Mucosa of rectum (tissue), 2 donors: ENCODE results near the gene MAP2K7.
A peak's percentile ranks its signal among the peaks of the same experiment; 100 is the strongest.

Source experiments
- H3K27ac ChIP-seq, 2 donors: one replicate each; pipeline ENCODE4 v1.7.0; 2013; ENCODE audit warnings: inconsistent platforms in 2 of 2, low read depth in 2 of 2, low read length in 2 of 2
- H3K27me3 ChIP-seq, 2 donors: one replicate each; pipeline ENCODE4 v1.7.0; 2013; ENCODE audit warnings: low read length in 2 of 2; ENCODE audit not compliant: control insufficient read depth in 2 of 2, insufficient read depth in 2 of 2
- H3K36me3 ChIP-seq, 2 donors: one replicate each; pipeline ENCODE4 v1.7.0; 2013; ENCODE audit warnings: low read length in 2 of 2; ENCODE audit not compliant: control insufficient read depth in 2 of 2, insufficient read depth in 2 of 2
- H3K4me1 ChIP-seq, 2 donors: one replicate each; pipeline ENCODE4 v1.7.0; 2013; ENCODE audit warnings: low read length in 2 of 2, mild to moderate bottlenecking in 1 of 2; ENCODE audit not compliant: control insufficient read depth in 2 of 2, insufficient read depth in 2 of 2
- H3K4me3 ChIP-seq, 2 donors: one replicate each; pipeline ENCODE4 v1.7.0; 2013; ENCODE audit warnings: low read length in 2 of 2
- H3K9ac ChIP-seq, 2 donors: one replicate each; pipeline ENCODE4 v1.7.0; 2013; ENCODE audit warnings: low read length in 2 of 2, low read depth in 1 of 2, mild to moderate bottlenecking in 1 of 2
- H3K9me3 ChIP-seq, 2 donors: one replicate each; pipeline ENCODE4 v1.7.0; 2013; ENCODE audit warnings: low read length in 2 of 2; ENCODE audit not compliant: control insufficient read depth in 2 of 2
- donor health status: healthy.
- donor health status: Normal muscosa, but diverticular disease.

Gene MAP2K7

DNA sequence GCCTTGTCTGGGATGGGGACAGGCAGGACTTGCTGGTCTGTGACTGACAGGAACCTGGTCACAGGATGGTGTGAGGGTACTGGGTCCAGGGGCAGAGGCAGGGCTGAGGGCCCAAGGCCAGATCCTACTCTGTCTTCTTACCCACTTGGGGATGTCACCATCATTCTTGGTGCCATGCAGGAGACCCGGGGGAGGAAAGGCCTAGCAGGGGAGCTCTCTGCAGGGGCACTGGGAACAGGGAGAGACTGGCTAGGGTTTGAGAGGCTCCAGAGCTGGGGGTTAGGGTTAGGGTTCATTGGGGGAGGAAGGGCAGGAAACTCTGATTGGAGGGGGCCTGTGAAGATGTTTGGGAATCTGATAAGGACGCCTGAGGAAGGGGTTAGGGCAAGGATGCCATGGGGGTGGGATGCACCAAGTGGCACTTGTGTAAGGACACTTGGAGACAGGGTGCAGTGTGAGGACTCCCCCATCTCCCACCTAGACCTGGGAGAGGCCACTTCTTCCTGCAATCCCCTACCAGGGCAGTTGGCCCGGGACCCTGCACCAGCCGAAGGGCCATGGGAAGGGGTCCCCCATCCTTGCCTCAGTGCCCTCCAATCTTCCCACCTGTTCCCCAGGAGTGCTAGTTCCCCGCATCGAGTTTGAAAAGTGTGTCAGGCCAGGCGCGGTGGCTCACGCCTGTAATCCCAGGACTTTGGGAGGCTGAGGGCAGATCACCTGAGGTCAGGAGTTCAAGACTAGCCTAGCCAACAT, 36.4 kb upstream of the MAP2K7 start:
- Histone ChIP-seq H3K4me3 (no peak overlapping the region), H3K27me3 (peaks cover 17 to 29% of the 10 kb centered on the region in 2 donors), H3K27ac (no peak overlapping the region), H3K36me3 (no peaks in the 10 kb centered on the region), H3K9me3 (no peaks in the 10 kb centered on the region), H3K9ac (no peak overlapping the region), H3K4me1 (peaks cover 21 to 24% of the 10 kb centered on the region in 2 donors)

DNA sequence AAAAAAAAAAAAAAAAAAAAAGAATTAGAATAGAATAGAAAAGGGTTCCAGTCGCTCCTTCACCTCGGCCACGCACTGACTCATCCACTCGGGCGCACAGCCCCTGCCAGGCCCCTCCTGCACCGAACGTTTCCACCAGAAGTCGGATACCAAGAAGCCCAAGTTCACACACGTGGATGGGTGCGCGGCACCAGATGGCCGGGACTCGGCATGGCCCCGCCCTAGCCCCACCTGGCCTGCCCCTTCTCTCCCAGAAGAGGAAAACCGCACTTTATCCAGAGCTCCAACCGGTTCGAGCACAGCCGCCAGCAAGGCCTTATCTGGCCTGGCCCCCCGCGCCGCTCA, 35.4 kb upstream of the MAP2K7 start:
- peak overlapping the region; percentile 2 to 31 for H3K4me3 ChIP-seq
- peaks cover 22 to 30% of the 10 kb centered on the region in 2 donors for H3K27me3 ChIP-seq
- H3K27ac ChIP-seq: no peak overlapping the region
- peak overlapping the region in 1 of 2 donors; percentile 59 for H3K9ac ChIP-seq
- H3K4me1 ChIP-seq: peaks cover 22 to 25% of the 10 kb centered on the region in 2 donors
- no peaks in the 10 kb centered on the region for H3K36me3 ChIP-seq
- no peaks in the 10 kb centered on the region for H3K9me3 ChIP-seq

DNA sequence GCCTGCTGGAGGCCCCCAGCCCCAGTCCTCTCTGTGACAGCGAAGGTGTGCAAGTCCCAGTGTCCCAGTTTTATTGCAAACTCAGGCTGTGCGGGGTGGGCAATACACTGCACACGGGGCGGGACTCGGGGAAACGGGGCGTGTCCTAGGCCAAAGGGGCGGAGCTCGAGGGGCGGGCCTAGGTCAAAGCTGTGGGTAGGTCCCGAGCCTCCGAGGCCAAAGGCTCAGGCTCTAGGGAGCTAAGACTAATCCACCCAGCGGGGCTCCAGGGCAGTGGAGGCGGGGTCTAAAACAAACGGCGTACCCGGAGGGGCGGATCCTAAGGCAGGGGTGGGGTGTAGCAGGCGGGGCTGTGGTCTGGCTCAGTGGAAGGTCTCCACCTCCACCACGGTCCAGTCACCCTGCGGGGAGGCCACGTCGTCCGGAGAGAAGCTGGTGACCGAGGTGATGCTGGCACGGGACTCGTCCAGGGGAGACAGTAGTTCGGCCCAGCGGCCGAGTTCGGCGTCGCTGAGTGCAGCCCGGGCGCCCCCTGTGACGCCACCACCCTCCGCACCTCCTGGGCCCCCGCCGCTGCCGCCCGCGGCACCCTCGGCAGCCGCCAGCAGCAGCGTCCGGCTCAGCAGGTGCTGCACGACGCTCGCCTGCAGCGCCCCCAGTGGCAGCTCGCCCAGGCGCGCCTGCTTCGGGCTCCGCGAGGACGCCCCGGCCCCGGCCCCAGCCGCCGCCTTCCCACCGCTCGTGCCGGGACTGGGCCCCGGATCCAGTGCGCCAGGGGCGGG, 34.8 kb upstream of the MAP2K7 start:
- H3K36me3 ChIP-seq: no peaks in the 10 kb centered on the region

DNA sequence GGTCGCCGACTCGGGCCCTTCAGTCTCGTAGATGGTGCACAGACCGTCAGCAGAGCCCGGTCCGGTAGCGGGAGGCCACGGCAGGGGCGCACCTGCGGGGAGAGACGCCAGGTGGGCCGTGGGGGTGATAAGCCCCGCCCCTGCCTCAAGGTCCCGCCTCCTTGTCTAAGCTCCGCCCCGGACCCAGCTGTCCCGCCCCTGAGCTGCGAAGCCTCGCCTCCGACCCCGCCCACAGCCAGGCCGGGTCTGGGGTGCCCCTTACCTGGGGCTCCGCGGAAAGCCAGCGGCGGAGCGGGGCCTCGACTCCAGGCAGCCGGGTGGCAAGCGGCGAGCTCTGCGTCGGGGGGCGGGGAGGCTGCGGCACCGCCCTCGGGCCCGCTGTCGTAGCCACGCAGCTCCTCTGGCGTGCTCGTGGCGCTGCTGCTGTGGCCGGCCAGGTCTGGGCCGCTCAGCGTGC, 34.2 kb upstream of the MAP2K7 start:
- peaks cover 22 to 26% of the 10 kb centered on the region in 2 donors for H3K4me1 ChIP-seq

More for the DNA sequence above, 34.8 kb upstream of the MAP2K7 start:
- Histone ChIP-seq H3K27me3 (peaks cover 24 to 26% of the 10 kb centered on the region in 2 donors), H3K9me3 (no peaks in the 10 kb centered on the region), H3K27ac (peak overlapping the region; percentile 42 to 68), H3K9ac (peak overlapping the region in 1 of 2 donors; percentile 59), H3K4me3 (peak overlapping the region; percentile 64 to 66), H3K4me1 (peaks cover 22% of the 10 kb centered on the region in 2 donors)

DNA sequence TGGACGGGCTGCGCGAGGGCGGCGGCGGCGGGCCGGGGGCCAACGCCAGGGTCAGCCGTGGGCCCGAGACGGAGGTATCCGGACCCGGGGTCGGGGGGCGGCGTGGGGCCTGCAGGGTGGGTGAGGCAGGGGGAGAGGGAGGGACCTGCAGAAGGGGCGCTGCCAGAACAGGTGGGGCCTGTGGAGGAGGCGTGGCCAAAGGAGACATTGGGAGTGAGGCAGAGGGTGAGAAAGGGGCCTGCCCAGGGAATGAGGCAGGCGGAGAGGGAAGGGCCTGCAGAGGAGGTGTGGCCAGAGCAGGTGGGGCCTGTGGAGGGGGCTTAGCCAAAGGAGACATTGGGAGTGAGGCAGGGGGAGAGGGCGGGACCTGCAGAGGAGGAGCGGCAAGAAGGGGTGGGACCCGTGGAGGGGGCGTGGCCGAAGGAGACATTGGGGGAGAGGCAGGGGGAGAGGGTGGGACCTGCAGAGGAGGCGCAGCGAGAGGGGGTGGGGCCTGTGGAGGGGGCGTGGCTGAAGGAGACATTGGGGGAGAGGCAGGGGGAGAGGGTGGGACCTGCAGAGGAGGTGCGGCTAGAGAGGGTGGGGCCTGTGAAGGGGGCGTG, 33.7 kb upstream of the MAP2K7 start:
- Histone ChIP-seq H3K4me3 (peak overlapping the region; percentile 48 to 66), H3K27me3 (peaks cover 27 to 29% of the 10 kb centered on the region in 2 donors), H3K36me3 (no peaks in the 10 kb centered on the region), H3K9me3 (no peaks in the 10 kb centered on the region), H3K9ac (no peak overlapping the region), H3K27ac (peak overlapping the region; percentile 42 to 68), H3K4me1 (peaks cover 22 to 27% of the 10 kb centered on the region in 2 donors)

More for the DNA sequence above, 34.2 kb upstream of the MAP2K7 start:
- Histone ChIP-seq H3K4me3 (peak overlapping the region; percentile 48 to 66), H3K36me3 (no peaks in the 10 kb centered on the region), H3K27ac (peak overlapping the region; percentile 42 to 68), H3K9me3 (no peaks in the 10 kb centered on the region), H3K27me3 (peaks cover 26 to 28% of the 10 kb centered on the region in 2 donors), H3K9ac (peak overlapping the region in 1 of 2 donors; percentile 48)

DNA sequence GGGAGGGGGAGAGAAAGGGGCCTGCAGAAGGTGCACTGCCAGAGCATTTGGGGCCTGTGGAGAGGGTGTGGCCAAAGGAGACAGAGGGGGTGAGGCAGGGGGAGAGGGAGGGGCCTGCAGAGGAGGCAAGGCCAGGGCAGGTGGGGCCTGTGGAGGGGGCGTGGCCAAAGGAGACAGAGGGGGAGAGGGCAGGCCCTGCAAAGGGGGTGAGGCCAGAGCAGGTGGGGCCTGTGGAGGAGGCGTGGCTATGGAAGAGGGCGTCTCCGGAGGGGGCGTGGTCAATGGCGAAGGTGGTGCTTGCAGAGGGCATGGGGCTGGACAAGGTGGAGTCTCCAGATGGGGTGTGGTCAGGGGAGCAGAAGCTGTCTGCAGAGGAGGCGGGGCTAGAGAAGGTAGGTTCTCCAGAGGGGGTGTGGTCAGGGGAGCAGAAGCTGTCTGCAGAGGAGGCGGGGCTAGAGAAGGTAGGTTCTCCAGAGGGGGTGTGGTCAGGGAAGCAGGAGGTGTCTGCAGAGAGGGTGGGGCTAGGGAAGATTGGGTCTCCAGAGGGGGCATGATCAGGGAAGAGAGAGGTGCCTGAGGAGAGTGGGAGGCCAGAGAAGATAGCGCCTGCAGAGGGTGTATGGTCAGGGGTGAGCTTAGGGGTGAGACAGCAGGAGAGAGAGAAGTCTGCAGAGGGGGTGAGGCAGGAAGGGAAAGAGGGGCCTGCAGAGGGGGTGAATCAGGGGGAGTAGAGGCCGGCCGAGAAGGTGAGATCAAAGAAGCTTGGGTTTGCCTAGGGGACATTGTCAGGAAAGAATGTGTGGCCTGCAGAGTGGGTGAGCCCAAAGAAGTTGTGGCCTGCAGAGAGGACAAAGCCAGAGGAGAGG, 32.9 kb upstream of the MAP2K7 start:
- no peak overlapping the region for H3K4me3 ChIP-seq
- H3K9me3 ChIP-seq: no peaks in the 10 kb centered on the region
- peak overlapping the region in 1 of 2 donors; percentile 65 for H3K27ac ChIP-seq
- no peaks in the 10 kb centered on the region for H3K36me3 ChIP-seq
- peaks cover 22 to 24% of the 10 kb centered on the region in 2 donors for H3K27me3 ChIP-seq
- no peak overlapping the region for H3K9ac ChIP-seq
- peaks cover 22 to 27% of the 10 kb centered on the region in 2 donors for H3K4me1 ChIP-seq

DNA sequence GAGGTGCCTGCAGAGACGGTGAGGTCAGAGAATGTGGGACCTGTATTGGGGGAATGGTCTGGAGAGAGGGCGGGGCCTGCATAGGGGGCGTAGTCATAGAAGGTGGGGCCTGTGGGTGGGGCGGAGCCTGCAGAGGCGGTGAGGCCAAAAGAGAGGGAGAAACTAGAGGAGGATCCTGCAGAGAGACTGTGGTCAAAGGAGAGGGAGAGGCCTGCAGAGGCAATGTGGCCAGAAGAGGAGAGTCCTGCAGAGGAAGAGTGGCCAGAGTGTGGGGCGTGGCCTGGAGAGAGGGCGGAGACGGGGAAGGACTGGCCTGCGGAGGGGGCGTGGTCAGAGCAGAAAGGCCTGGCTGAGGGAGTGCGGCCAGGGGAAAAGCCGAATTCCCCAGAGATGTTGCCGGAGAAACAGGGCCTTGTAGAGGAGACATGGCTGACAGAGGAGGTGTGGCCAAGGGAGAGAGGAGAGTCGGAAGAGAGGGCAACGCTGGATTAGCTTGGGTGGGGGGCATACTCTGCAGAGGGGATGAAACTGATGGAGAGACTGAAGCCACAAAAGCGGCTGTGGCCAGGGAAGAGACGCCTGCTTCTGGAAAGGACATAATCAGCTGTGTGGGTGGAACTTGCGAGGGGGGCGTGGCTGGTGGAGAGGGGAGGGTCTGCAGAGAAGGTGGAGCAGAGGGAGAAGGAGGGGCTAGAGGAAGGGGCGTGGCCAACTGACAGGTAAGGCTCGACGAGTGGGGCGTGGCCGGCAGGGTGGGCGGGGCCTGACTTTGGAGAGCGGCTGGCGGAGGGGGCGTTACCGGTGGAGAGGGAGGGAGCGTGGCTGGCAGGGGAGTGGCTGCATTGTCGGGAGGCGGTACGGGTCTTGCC, 32.0 kb upstream of the MAP2K7 start:
- no peaks in the 10 kb centered on the region for H3K9me3 ChIP-seq
- H3K36me3 ChIP-seq: no peaks in the 10 kb centered on the region
- peaks cover 22 to 27% of the 10 kb centered on the region in 2 donors for H3K4me1 ChIP-seq
- H3K27me3 ChIP-seq: peaks cover 19 to 22% of the 10 kb centered on the region in 2 donors
- peak overlapping the region; percentile 65 for H3K27ac ChIP-seq
- peak overlapping the region; percentile 37 to 59 for H3K4me3 ChIP-seq
- H3K9ac ChIP-seq: peak overlapping the region in 1 of 2 donors; percentile 39

DNA sequence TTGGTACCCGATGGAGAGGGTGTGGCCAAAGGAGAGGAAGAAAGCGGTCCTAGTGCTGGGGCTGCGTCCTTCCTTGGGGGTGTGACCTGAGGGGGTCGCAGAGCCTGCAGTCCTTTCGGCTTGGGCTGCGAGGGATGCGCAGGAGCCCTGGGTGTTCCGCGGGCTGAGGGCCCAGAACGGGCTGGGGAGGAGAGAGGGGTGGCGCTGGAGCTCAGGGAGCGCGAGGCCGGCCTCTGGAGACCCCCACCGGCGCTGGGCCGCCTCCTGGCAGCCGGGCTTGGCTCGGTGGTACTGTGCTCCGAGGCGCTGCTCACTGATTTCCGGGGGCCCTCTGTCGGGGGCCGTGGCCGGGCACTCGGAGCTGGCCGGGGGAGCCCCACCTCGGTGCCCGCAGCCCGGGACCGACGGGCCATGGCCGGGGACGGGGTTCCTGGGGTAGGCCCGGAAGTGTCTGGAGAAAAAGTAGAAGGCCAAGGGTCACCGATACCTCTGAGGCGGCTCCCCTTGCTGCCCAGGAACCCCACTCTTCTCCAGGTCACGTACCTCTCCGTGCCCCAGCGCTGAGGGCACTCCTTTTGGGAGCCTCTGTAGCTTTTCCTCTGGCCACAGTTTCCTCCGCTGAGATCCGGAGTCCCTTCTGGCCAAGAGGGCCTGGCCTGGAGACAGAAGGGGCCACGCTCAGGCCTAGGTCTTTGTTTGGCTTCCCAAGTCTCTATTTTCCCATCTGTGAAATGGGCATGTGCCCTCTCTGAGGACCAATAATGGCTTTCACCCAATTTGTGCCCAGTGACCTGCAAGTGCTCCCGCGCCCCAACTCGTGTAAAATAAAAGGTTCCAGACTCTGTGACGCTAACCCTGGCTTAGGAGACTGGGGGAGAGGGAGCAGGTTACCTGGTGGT, 31.1 kb upstream of the MAP2K7 start:
- Histone ChIP-seq H3K9ac (no peak overlapping the region), H3K4me3 (no peak overlapping the region), H3K27ac (no peak overlapping the region), H3K9me3 (no peaks in the 10 kb centered on the region), H3K36me3 (no peaks in the 10 kb centered on the region), H3K4me1 (peaks cover 22 to 27% of the 10 kb centered on the region in 2 donors), H3K27me3 (peaks cover 13 to 19% of the 10 kb centered on the region in 2 donors)
